Adrenal gland (tissue), 12 donors: ENCODE data around the gene PKP4. TPM values are rescaled to one million over a fixed set of nuclear protein-coding genes. Genes with fewer than 3 reads are reported as not detected.

Experiments used
- DNase-seq, 7 donors: peaks; one replicate each; pipeline ENCODE4 v3.0.0-alpha.2; 2019 to 2020
- H3K27ac ChIP-seq, 5 donors: fragments of 200-600 bp; sonication (generic) in 4 of 5; 1 replicate in 3 of 5; 2 replicates in 2 of 5; pipeline versions ENCODE4 v1.5.1 to v1.8.0; 2016 to 2020; ENCODE audit warnings: mild to moderate bottlenecking in 1 of 5
- H3K27me3 ChIP-seq: fragments of 200-600 bp; 2 replicates; pipeline ENCODE4 v1.8.0; 2021
- H3K36me3 ChIP-seq, 2 donors: fragments of 200-600 bp; replicated peaks in 1 of 2; 1 replicate in 1 of 2; 2 replicates in 1 of 2; pipeline versions ENCODE4 v1.5.1 to v1.8.0; 2018 to 2022
- H3K4me1 ChIP-seq, 2 donors: fragments of 200-600 bp; replicated peaks in 1 of 2; 1 replicate in 1 of 2; 2 replicates in 1 of 2; pipeline versions ENCODE4 v1.5.1 to v1.8.0; 2018 to 2021
- H3K4me3 ChIP-seq, 4 donors: fragments of 200-600 bp; sonication (generic) in 3 of 4; one replicate each; pipeline ENCODE4 v1.5.1; 2016 to 2018
- H3K9me3 ChIP-seq, 3 donors: fragments of 200-600 bp; sonication (generic) in 1 of 3; replicated peaks in 1 of 3; 1 replicate in 2 of 3; 2 replicates in 1 of 3; pipeline versions ENCODE4 v1.5.1 to v1.8.0; 2016 to 2021
- CTCF ChIP-seq, 6 experiments: fragments of 450-650 bp in 4 of 6; fragments of 200-600 bp in 2 of 6; sonication (generic) in 1 of 6; IDR thresholded peaks; 1 replicate in 5 of 6; 2 replicates in 1 of 6; pipeline versions ENCODE4 v1.5.1 to v1.8.0; 2016 to 2021; ENCODE audit warnings: antibody characterized with exemption in 6 of 6, mild to moderate bottlenecking in 2 of 6, moderate library complexity in 1 of 6
- POLR2A ChIP-seq, 2 donors: fragments of 450-650 bp; IDR thresholded peaks; one replicate each; pipeline ENCODE4 v1.6.1; 2017; ENCODE audit warnings: antibody characterized with exemption in 2 of 2, mild to moderate bottlenecking in 2 of 2, moderate library complexity in 1 of 2
- WGBS, 4 donors: extraction: QIAGEN DNeasy Blood & Tissue Kit in 2 of 4; methylation state at CpG; one replicate each; pipeline versions ENCODE4 v1.1.5 to v1.1.7; 2013 to 2017; 5-methylcytosine and 5-hydroxymethylcytosine counted together
- intact Hi-C, 2 donors: fragments of 100-400 bp; cut with DNase I; formaldehyde crosslinking; loops; one replicate each; pipeline versions ENCODE4 v1.14.1 to v1.15.0; 2022 to 2023
- polyA plus RNA-seq, 3 donors: library from polyadenylated mRNA; stranded (reverse); fragments of 200-250 nt in 2 of 3; fragments of 350-450 nt in 1 of 3; fragmentation: Illumina TruSeq in 1 of 3; extraction: RNeasy Lipid Tissue Mini Kit (QIAGEN cat#74804) in 1 of 3; gene quantifications; one replicate each; pipeline ENCODE4 v1.2.3, GENCODE V29; 2013 to 2014
- total RNA-seq, 9 donors: library from RNA; depleted of rRNA in 4 of 9; stranded (reverse); fragments of >200 nt in 4 of 9; fragments of 120-200 nt in 1 of 9; fragmentation: NEBNext Ultra II Directional in 1 of 9; extraction: Animal tissue kit (Norgen Biotek cat#: 25700) in 1 of 9; gene quantifications; one replicate each; pipeline versions ENCODE4 v1.1.0 to v1.2.4, GENCODE V29; 2013 to 2023
- donor health status: healthy with polysubstance abuse.
- donor health status: Bipolar disorder and iron deficiency.
- donor health status: DM: yes; HTN: yes; CAD: no.
- donor health status: DM: no; HTN: no; CAD: no.
- donor health status: DM: no; HTN: no; CAD: no.
- donor health status: DM: yes; HTN: yes; CAD: no.

Gene PKP4
- total and polyA plus RNA-seq, 12 donors = 15.6 to 34.9 (median 23.3) TPM

DNA sequence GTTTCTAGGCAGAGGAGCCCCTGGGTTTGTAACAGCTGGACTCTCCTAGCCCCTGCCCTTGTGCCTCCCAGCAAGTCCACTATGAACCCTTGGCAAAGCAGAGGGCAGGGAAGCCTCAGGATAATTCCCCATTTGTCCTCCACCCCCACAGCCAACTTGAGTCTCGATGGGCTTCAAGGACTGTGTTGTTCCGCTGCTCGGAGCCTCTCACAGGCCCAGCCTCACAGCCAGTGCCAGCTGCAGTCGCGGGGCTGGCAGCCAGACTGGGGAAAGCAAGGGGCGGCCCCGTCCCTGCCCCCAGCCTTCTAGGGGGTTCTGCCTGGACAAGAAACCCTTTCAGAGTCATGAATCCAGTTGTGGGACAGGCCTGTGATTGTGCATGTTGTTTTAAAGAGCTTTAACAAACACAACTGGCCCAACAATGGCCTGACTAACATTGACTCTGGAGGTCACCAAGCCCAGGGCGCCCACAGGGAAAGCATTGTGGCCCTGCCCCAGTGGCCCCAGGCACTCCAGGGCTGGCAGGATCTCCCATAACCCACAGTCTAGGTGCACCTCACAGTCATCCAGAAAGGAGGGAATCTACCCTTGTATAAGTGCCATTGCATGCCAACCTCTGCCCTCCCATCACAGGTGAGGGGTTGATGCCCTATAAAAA is 266.6 kb downstream of the PKP4 start:
- 65 to 90% (median 85%) methylated on average over 7 to 8 of the region's 8 CpGs for WGBS, 4 donors
- H3K9me3 ChIP-seq = no peaks in the 10 kb centered on the region
- no peak for TF ChIP-seq POLR2A (IDR thresholded peaks at IDR 0.05)
- no peak for TF ChIP-seq CTCF (IDR thresholded peaks at IDR 0.05)
- no peaks in the 10 kb centered on the region for H3K36me3 ChIP-seq
- no peaks in the 10 kb centered on the region for H3K27me3 ChIP-seq
- H3K4me3 ChIP-seq = no peak overlapping the region
- no peak overlapping the region for H3K27ac ChIP-seq
- no peaks in the 10 kb centered on the region for H3K4me1 ChIP-seq
- DNase-seq = no peak
- intact Hi-C loops = no loop called here

- H3K9me3 ChIP-seq = no peaks in the 10 kb centered on the region
- H3K27ac ChIP-seq = no peak overlapping the region
- H3K36me3 ChIP-seq = no peaks in the 10 kb centered on the region
- no peaks in the 10 kb centered on the region for H3K27me3 ChIP-seq
- 82 to 85% (median 83%) methylated on average over 12 of the region's 12 CpGs for WGBS, 4 donors
- intact Hi-C loops = no loop called here
- no peak for DNase-seq
- TF ChIP-seq CTCF (IDR thresholded peaks at IDR 0.05) (no peak), POLR2A (IDR thresholded peaks at IDR 0.05) (no peak)
- no peaks in the 10 kb centered on the region for H3K4me1 ChIP-seq
- no peak overlapping the region for H3K4me3 ChIP-seq
Observed at GRCh38 chr2:158723921-158724802, 267.4 kb downstream of the PKP4 start.

DNA sequence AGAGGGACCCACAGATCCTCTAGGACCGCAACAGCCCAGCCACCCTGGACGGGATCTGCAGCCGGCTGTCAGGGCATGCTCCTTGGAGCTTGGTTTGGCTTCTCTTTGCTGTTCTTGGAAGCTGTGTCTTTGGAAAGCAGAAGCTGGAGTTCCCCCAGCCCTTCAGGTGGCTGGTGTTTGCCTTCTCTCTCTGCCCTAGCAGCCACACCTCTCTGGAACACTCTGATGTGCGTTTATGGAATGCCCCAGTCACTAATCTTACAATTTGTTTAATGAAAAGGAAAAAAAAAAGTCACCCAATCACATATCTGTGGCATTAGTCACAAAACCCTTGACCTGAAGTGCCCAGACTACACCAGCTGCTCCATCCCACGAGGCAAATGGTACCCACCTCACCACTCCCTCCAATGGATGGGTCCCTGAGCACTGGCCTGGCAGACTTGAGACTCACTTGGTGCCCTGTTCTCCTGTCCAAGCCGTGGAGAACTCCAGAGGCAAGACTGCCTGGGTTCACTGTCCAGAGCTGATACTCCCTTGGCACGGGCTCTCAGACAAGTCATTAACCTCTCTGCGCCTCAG is 268.1 kb downstream of the PKP4 start:
- DNase-seq = no peak
- Histone ChIP-seq H3K9me3 (no peaks in the 10 kb centered on the region), H3K4me1 (no peaks in the 10 kb centered on the region), H3K27ac (no peak overlapping the region), H3K27me3 (no peaks in the 10 kb centered on the region), H3K4me3 (no peak overlapping the region), H3K36me3 (no peaks in the 10 kb centered on the region)
- TF ChIP-seq CTCF (IDR thresholded peaks at IDR 0.05) (no peak), POLR2A (IDR thresholded peaks at IDR 0.05) (no peak)
- 39 to 66% (median 61%) methylated on average over 6 to 8 of the region's 8 CpGs for WGBS, 4 donors
- intact Hi-C loops = no loop called here

DNA sequence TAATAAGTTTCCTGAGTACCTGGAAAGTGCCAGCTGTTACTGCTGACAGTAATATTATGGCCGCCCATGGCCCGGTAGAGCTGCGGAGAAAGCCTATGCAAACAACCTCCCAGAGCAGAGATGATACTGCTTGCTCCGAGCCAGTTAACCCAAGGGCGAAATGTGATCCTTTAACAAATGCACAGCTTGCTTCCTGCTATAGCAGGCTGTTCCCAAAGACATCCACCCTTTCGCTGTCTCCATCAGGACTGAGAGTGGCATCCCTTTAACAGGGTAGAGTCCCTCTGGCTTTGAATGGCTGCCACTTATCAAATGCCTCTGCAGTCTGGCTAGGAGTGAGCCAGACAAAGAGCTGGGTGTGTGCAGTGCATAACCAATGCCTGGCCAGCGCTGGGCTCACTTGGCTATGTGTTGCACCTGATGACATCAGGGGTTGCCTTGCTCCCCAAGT is 268.7 kb downstream of the PKP4 start:
- Histone ChIP-seq H3K27me3 (no peaks in the 10 kb centered on the region), H3K9me3 (no peaks in the 10 kb centered on the region), H3K4me3 (no peak overlapping the region), H3K4me1 (no peaks in the 10 kb centered on the region), H3K36me3 (no peaks in the 10 kb centered on the region), H3K27ac (no peak overlapping the region)
- no peak for DNase-seq
- 75 to 89% (median 86%) methylated on average over 6 to 7 of the region's 7 CpGs for WGBS, 4 donors
- no peak for TF ChIP-seq CTCF (IDR thresholded peaks at IDR 0.05)
- TF ChIP-seq POLR2A (IDR thresholded peaks at IDR 0.05) = no peak
- intact Hi-C loops = no loop called here
